Epithelial cell of proximal tubule (primary cell): ENCODE measurements around the gene PIF1. TPM values are rescaled to one million over a fixed set of nuclear protein-coding genes. Genes with fewer than 3 reads are reported as not detected.

Source experiments
- DNase-seq: peaks from one replicate; pipeline ENCODE4 v3.0.0-alpha.2; 2011; ENCODE audit warnings: low read depth
- H3K4me3 ChIP-seq: 2 replicates; pipeline ENCODE4 v1.5.1; 2011; ENCODE audit warnings: low read depth, mild to moderate bottlenecking, low read length
- CTCF ChIP-seq: conservative IDR thresholded peaks from 2 replicates; pipeline ENCODE4 v1.5.1; 2012; ENCODE audit warnings: low read depth, mild to moderate bottlenecking, low read length
- total RNA-seq: library from RNA; depleted of rRNA; stranded (reverse); fragments of >200 nt; gene quantifications from 2 replicates; pipeline ENCODE4 v1.2.3, GENCODE V29; 2015

Gene PIF1
- total RNA-seq, 1 donor from 2014 or later = 23.3 TPM

GRCh38 chr15:64842986-64843561, 17.6 kb upstream of the PIF1 start:
- H3K4me3 ChIP-seq = peak overlapping the region; percentile 97
- no peak for TF ChIP-seq CTCF
- DNase-seq = no peak

DNA sequence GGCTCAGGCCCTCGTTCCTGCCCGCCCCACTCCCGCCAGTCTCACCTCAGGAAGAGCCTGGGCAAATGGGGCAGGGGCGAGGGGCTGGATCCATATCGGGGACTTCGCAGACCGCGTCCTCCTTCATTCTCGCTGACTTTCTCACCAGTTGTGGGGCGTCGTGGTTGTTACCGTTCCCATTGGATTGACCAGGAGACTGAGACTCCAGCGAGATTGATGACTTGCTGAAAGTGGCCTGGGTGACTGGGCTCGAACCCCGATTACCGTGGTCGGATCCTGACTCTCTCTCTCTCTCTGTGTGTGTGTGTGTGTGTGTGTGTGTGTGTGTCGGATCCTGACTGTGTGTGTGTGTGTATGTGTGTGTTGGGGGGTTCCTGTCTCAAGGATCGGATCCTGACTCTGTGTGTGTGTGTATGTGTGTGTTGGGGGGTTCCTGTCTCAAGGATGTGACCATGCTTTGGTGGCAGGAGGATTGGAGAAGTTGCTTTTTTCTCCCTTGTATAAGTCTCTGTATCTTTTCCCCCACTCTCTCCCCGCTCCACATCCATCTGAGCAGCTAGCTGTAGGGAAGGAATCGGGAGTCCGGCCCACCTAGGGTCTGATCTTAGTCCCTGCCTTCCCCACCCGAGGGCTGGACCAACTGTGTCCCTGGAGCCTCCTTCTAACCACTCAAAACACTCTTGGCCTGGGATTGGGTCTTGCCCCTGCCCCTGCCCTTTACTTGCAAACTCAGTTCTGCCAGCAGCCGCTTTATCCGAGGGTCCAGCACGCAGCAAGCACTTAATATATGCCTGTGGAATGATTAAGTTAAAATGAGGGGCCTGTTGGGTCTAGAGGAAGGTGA, 16.9 kb upstream of the PIF1 start:
- H3K4me3 ChIP-seq = peak overlapping the region; percentile 97
- no peak for DNase-seq
- no peak for TF ChIP-seq CTCF

GRCh38 chr15:64841344-64842095, 16.1 kb upstream of the PIF1 start, which contains the start of gene PLEKHO2:
Gene PLEKHO2 (plus strand): TSS chr15:64841915. CDS start chr15:64842017, 102 bp downstream.
- DNase-seq = no peak
- TF ChIP-seq CTCF = no peak
- H3K4me3 ChIP-seq = peak within 1 kb of the TSS; percentile 97

- no peak for DNase-seq
- TF ChIP-seq CTCF = no peak
- peak overlapping the region; percentile 89 for H3K4me3 ChIP-seq
Observed at GRCh38 chr15:64841060-64841343, 15.6 kb upstream of the PIF1 start.

DNA sequence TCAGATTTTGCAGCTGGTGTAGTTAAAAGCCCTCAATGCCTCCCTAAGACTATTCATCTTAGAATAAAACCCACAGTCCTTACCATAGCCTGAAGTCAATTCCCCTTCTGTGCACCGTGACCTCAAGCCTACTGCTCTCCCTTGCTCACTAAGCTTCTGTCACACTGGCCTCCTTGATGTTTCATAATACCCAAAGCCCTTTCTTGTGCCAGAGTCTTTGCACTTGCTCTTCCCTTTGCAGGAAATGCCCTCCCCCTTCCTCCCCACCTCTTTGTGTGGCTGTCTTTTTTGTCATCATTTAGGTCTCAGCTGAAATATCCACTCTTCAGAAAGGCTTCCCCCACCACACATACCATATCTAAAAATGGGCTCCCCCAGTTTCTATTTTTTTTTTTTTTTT, 12.1 kb upstream of the PIF1 start:
- no peak for TF ChIP-seq CTCF
- no peak for DNase-seq
- no peak overlapping the region for H3K4me3 ChIP-seq

- no peak for DNase-seq
- TF ChIP-seq CTCF = no peak
- H3K4me3 ChIP-seq = peak overlapping the region; percentile 32
Observed at GRCh38 chr15:64836023-64836536, 10.6 kb upstream of the PIF1 start.
